ENCODE measurements around the gene GREM2. TPM values are rescaled to one million over a fixed set of nuclear protein-coding genes. Genes with fewer than 3 reads are reported as not detected.

The GREM2 gene
- total RNA-seq, 2 donors from 2014 or later, result under 0.01 TPM; not detected in 1

DNA sequence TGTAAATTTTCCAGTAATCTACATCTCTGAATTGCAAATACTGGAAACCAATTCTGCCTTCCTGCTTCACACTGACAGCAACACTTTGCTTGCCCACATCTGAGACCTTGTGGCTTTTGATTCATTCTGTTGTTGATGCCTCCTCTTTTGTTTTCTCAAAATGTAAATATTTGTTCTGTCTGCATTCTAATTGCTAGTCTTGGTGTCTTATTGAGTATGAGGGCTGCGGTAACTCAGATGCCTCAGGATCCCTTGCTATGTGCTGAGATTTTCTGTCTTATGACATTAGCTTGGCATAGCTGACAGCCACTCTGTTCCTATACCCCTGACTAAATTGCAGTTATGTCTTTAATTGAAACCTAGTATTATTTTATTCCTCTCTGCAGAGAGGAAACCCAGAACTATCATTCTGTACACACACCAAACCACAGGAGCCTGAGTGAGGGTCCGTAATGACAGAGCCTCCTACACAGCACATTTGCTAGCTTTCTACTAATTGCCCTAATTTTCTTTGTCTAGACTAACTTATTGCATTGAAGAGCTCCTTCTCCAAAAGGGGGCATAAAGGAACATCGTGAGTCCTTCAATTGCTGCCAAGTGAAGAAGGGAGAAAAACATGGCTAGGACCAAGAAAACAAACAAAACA is 72.1 kb downstream of the GREM2 start:
- Histone ChIP-seq H3K36me3 (replicated peaks in 1 of 2; ENCODE audit: insufficient read depth in 1 of 2, low read depth in 2 of 2) (no peaks in the 10 kb centered on the region), H3K4me1 (no peaks in the 10 kb centered on the region), H3K9me3 (no peaks in the 10 kb centered on the region), H3K4me3 (no peak overlapping the region), H3K27me3 (no peaks in the 10 kb centered on the region), H3K27ac (no peak overlapping the region)
- no peak for TF ChIP-seq POLR2A (IDR thresholded peaks at IDR 0.05)
- TF ChIP-seq, protein P1, sequence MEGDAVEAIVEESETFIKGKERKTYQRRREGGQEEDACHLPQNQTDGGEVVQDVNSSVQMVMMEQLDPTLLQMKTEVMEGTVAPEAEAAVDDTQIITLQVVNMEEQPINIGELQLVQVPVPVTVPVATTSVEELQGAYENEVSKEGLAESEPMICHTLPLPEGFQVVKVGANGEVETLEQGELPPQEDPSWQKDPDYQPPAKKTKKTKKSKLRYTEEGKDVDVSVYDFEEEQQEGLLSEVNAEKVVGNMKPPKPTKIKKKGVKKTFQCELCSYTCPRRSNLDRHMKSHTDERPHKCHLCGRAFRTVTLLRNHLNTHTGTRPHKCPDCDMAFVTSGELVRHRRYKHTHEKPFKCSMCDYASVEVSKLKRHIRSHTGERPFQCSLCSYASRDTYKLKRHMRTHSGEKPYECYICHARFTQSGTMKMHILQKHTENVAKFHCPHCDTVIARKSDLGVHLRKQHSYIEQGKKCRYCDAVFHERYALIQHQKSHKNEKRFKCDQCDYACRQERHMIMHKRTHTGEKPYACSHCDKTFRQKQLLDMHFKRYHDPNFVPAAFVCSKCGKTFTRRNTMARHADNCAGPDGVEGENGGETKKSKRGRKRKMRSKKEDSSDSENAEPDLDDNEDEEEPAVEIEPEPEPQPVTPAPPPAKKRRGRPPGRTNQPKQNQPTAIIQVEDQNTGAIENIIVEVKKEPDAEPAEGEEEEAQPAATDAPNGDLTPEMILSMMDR (IDR thresholded peaks at IDR 0.05), result no peak
- WGBS, 2 donors, result 21 to 33% methylated on average over 3 of the region's 3 CpGs
- no peak for ATAC-seq
- intact Hi-C loops (cut with DNase I), result no loop called here
- no peak for DNase-seq

DNA sequence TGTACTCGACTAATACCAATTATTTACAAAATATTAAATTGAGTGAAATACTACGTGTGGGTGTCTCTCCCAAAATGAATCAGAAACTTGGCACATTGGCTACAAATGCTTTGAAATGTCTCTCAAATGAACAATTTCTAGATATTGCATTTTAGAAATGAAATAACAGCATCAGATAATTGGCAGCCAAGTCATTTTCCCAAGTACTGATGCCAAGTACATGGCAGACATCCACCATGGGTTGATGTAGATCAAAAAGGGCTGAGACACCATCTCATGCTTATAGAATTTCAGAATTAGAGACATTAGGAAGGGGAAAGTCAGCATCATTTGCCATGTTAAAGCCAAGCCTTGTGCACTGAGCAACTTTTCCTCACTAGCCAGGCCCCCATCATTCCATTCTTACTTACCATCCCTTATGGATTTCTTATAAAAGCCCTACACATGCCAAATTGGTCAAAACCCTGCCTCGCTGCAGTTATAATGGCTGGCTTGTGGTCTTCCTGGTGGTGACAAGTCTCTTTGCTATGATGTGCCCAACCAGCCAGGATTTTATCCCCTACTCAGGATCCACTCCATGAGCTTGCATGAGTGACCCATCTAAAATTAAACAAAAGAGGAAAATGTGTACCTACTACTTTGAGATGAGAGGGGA is 73.1 kb downstream of the GREM2 start:
- 55 to 67% methylated on average over 3 of the region's 3 CpGs for WGBS, 2 donors
- intact Hi-C loops (cut with DNase I), result no loop called here
- ATAC-seq, result no peak
- Histone ChIP-seq H3K9me3 (no peaks in the 10 kb centered on the region), H3K4me1 (no peaks in the 10 kb centered on the region), H3K27ac (no peak overlapping the region), H3K4me3 (no peak overlapping the region), H3K36me3 (replicated peaks in 1 of 2; ENCODE audit: insufficient read depth in 1 of 2, low read depth in 2 of 2) (no peaks in the 10 kb centered on the region), H3K27me3 (no peaks in the 10 kb centered on the region)
- TF ChIP-seq POLR2A (IDR thresholded peaks at IDR 0.05), result no peak
- TF ChIP-seq, protein P1 (IDR thresholded peaks at IDR 0.05), result no peak
- no peak for DNase-seq

DNA sequence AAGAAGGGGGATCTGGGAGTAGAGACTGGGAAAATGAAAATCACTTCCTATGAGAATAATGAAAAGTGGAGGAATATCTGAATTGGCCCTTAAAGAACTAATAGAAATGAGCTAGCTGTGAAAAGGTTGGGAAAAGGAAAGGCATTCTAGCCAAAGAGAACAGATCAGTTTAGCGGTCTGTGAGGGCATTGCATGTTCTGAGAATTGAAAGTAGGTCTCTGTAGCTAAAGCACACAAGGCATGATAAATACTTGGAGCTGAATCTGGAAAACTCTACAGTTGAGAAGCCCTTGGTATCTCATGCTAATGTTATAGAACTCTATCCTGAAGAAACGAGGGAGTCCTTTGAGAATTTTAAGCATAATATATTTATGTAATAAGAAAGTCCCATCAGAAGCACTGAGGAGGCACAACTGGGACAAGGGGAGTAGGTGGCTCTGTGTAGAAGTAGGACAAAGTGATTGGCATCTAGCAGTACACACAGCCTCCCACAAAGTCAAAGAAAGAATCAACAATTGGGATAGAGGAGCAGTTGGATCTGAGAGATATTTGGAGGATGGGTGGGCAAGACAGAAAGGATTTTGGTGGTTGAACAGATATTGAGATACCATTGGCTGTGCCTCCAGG is 78.7 kb downstream of the GREM2 start:
- 52 to 62% methylated on average over 2 of the region's 2 CpGs for WGBS, 2 donors
- TF ChIP-seq POLR2A (IDR thresholded peaks at IDR 0.05), result no peak
- TF ChIP-seq, protein P1 (IDR thresholded peaks at IDR 0.05), result no peak
- Histone ChIP-seq H3K27ac (no peak overlapping the region), H3K27me3 (no peaks in the 10 kb centered on the region), H3K9me3 (no peaks in the 10 kb centered on the region), H3K4me1 (no peaks in the 10 kb centered on the region), H3K36me3 (replicated peaks in 1 of 2; ENCODE audit: insufficient read depth in 1 of 2, low read depth in 2 of 2) (no peaks in the 10 kb centered on the region), H3K4me3 (no peak overlapping the region)
- no peak for DNase-seq
- ATAC-seq, result no peak
- intact Hi-C loops (cut with DNase I), result no loop called here

DNA sequence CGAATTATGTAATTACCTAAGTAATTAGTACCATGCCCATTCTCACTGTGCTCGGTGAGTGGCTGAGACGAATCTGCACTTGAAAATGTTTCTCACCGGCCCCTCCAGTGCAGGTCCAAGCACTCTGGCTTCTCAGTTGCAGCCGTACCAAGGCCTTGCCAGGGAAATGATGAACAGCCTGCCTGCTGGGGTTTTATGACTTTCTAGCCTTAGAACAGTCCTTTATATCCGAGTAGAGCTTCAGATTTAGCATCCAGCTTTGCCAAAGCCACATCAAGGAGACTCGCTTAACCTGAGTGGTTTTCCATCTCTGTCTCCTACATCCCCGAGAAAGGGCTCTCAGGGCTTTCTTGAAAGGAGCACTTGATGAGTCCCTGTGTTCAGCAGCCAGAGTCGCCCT is 83.4 kb downstream of the GREM2 start:
- ATAC-seq, result no peak
- 58 to 77% methylated on average over 8 to 9 of the region's 9 CpGs for WGBS, 2 donors
- TF ChIP-seq, protein P1 (IDR thresholded peaks at IDR 0.05), result no peak
- TF ChIP-seq POLR2A (IDR thresholded peaks at IDR 0.05), result no peak

More for the DNA sequence above, 83.4 kb downstream of the GREM2 start:
- intact Hi-C loops (cut with DNase I), result no loop called here
- no peaks in the 10 kb centered on the region for H3K27me3 ChIP-seq
- no peaks in the 10 kb centered on the region for H3K9me3 ChIP-seq
- H3K36me3 ChIP-seq (replicated peaks in 1 of 2; ENCODE audit: insufficient read depth in 1 of 2, low read depth in 2 of 2), result no peaks in the 10 kb centered on the region
- H3K4me3 ChIP-seq, result no peak overlapping the region
- DNase-seq, result no peak
- H3K27ac ChIP-seq, result no peak overlapping the region
- no peaks in the 10 kb centered on the region for H3K4me1 ChIP-seq
